Neural progenitor cell (in vitro differentiated cells): ENCODE measurements around the gene DLX4.

Experiments
- EZH2phosphoT487 ChIP-seq: fragments of 200-600 bp; sonication (generic); IDR thresholded peaks from 2 replicates; pipeline ENCODE4 v1.6.1; 2017; ENCODE audit warnings: antibody characterized with exemption
- TF ChIP-seq, protein P1 (sequence below): fragments of 200-600 bp; sonication (generic); IDR thresholded peaks from 2 replicates; pipeline ENCODE4 v1.5.1; 2017; ENCODE audit warnings: antibody characterized with exemption, mild to moderate bottlenecking

DNA sequence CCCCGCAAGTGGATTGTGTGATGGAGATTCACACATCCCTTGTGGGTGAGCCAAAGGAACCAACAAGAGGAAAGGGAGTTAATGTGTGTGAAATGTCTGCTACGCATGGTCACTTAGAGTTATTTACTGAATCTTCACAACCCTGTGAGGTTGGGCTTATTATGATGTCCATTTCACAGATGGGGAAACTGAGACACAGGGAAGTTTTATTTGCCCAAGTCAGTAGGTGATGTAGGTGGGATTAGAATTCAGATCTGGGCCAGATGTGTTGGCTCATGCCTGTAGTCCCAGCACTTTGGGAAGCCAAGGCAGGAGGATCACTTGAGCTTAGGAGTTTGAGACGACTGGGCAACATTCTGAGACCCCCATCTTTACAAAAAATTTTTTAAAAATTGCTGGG lies 11.6 kb upstream of the DLX4 start:
- TF ChIP-seq, protein P1, sequence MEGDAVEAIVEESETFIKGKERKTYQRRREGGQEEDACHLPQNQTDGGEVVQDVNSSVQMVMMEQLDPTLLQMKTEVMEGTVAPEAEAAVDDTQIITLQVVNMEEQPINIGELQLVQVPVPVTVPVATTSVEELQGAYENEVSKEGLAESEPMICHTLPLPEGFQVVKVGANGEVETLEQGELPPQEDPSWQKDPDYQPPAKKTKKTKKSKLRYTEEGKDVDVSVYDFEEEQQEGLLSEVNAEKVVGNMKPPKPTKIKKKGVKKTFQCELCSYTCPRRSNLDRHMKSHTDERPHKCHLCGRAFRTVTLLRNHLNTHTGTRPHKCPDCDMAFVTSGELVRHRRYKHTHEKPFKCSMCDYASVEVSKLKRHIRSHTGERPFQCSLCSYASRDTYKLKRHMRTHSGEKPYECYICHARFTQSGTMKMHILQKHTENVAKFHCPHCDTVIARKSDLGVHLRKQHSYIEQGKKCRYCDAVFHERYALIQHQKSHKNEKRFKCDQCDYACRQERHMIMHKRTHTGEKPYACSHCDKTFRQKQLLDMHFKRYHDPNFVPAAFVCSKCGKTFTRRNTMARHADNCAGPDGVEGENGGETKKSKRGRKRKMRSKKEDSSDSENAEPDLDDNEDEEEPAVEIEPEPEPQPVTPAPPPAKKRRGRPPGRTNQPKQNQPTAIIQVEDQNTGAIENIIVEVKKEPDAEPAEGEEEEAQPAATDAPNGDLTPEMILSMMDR, result no peak
- no peak for TF ChIP-seq EZH2phosphoT487
